ENCODE results near the gene MOSMO. TPM values are rescaled to one million over a fixed set of nuclear protein-coding genes. Genes with fewer than 3 reads are reported as not detected.

Gene MOSMO
- total RNA-seq, 1 experiment from 2014 or later = 27.6 TPM

- no peaks in the 10 kb centered on the region for H3K27me3 ChIP-seq (ENCODE audit: insufficient read depth, low read length)
- peaks cover 75 to 89% of the 10 kb centered on the region in 2 experiments for H3K36me3 ChIP-seq (ENCODE audit: control insufficient read depth in 1 of 2, insufficient read depth in 2 of 2, low read length in 2 of 2)
- no peaks in the 10 kb centered on the region for H4K20me1 ChIP-seq (ENCODE audit: insufficient read depth)
- no peak for TF ChIP-seq EGR1 (IDR thresholded peaks at IDR 0.05; ENCODE audit: low read depth)
- no peak for TF ChIP-seq TCF7L2 (IDR thresholded peaks at IDR 0.05; ENCODE audit: borderline replicate concordance, extremely low read depth, insufficient read depth, insufficient read length)
- TF ChIP-seq POLR2AphosphoS5 (IDR thresholded peaks at IDR 0.05; ENCODE audit: low read depth, low read length) = no peak
- no peak for TF ChIP-seq FOSL1 (IDR thresholded peaks at IDR 0.05; ENCODE audit: low read depth)
- TF ChIP-seq EZH2 (IDR thresholded peaks at IDR 0.05) = no peak
- no peak for TF ChIP-seq CEBPB (IDR thresholded peaks at IDR 0.05; ENCODE audit: low read depth)
- TF ChIP-seq SIN3A (IDR thresholded peaks at IDR 0.05; ENCODE audit: low read depth) = no peak
- no peak for TF ChIP-seq MAX (IDR thresholded peaks at IDR 0.05)
- no peak for TF ChIP-seq ATF3 (IDR thresholded peaks at IDR 0.05)
- TF ChIP-seq JUND (IDR thresholded peaks at IDR 0.05) = no peak
- ATAC-seq = no peak
- no peak overlapping the region for H3K4me3 ChIP-seq (replicated peaks in 1 of 2; ENCODE audit: low read depth in 1 of 2, low read length in 2 of 2)
- peaks cover 11% of the 10 kb centered on the region for H3K79me2 ChIP-seq (ENCODE audit: insufficient read depth, low read length)
- no TSS peak for BruUV-seq (replicated peaks)
- H3K9me2 ChIP-seq (ENCODE audit: insufficient read depth) = no peaks in the 10 kb centered on the region
- ChIA-PET POLR2A (no interaction called here), RAD21 (ENCODE audit: low non-redundant PET in 1 of 2, low total read pairs in 2 of 2, uncharacterized antibody in 2 of 2, unreplicated experiment in 2 of 2) (no interaction called here), CTCF (no interaction called here)
- H3K9ac ChIP-seq (ENCODE audit: low read length) = no peak overlapping the region
- H2AFZ ChIP-seq (ENCODE audit: low read depth, low read length, poor library complexity, severe bottlenecking) = no peak overlapping the region
- no peak overlapping the region for H3K27ac ChIP-seq (ENCODE audit: low read depth, low read length)
- H3K9me3 ChIP-seq (ENCODE audit: control insufficient read depth in 1 of 2, insufficient read depth in 1 of 2, low read depth in 1 of 2, low read length in 2 of 2) = no peaks in the 10 kb centered on the region
- no peak for DNase-seq (ENCODE audit: low read depth, low spot score)
- no peak overlapping the region for H3K4me2 ChIP-seq (ENCODE audit: low read length)
- H3K4me1 ChIP-seq (ENCODE audit: control insufficient read depth in 1 of 2, insufficient read depth in 2 of 2, low read length in 2 of 2) = no peaks in the 10 kb centered on the region
- intact Hi-C loops (cut with micrococcal nuclease) = no loop called here
These were observed 45.4 kb upstream of the MOSMO start for GRCh38 chr16:21962475-21962874.

- no peak overlapping the region for H3K27ac ChIP-seq (ENCODE audit: low read depth, low read length)
- H4K20me1 ChIP-seq (ENCODE audit: insufficient read depth) = no peaks in the 10 kb centered on the region
- TF ChIP-seq MAX (IDR thresholded peaks at IDR 0.05) = no peak
- no peaks in the 10 kb centered on the region for H3K27me3 ChIP-seq (ENCODE audit: insufficient read depth, low read length)
- no peak overlapping the region for H3K4me2 ChIP-seq (ENCODE audit: low read length)
- H3K9me2 ChIP-seq (ENCODE audit: insufficient read depth) = no peaks in the 10 kb centered on the region
- no peak for DNase-seq (ENCODE audit: low read depth, low spot score)
- POLR2A ChIA-PET = no interaction called here
- no peak overlapping the region for H3K9ac ChIP-seq (ENCODE audit: low read length)
- H3K4me1 ChIP-seq (ENCODE audit: control insufficient read depth in 1 of 2, insufficient read depth in 2 of 2, low read length in 2 of 2) = no peaks in the 10 kb centered on the region
- no peak overlapping the region for H2AFZ ChIP-seq (ENCODE audit: low read depth, low read length, poor library complexity, severe bottlenecking)
- no peak for ATAC-seq
- H3K9me3 ChIP-seq (ENCODE audit: control insufficient read depth in 1 of 2, insufficient read depth in 1 of 2, low read depth in 1 of 2, low read length in 2 of 2) = no peaks in the 10 kb centered on the region
- no peak overlapping the region for H3K4me3 ChIP-seq (replicated peaks in 1 of 2; ENCODE audit: low read depth in 1 of 2, low read length in 2 of 2)
- RAD21 ChIA-PET (ENCODE audit: low non-redundant PET in 1 of 2, low total read pairs in 2 of 2, uncharacterized antibody in 2 of 2, unreplicated experiment in 2 of 2) = no interaction called here
- peaks cover 4% of the 10 kb centered on the region; the same call in 1 of the 2 replicates for H3K79me2 ChIP-seq (ENCODE audit: insufficient read depth, low read length)
- intact Hi-C loops (cut with micrococcal nuclease) = no loop called here
- peaks cover 74 to 88% of the 10 kb centered on the region in 2 experiments for H3K36me3 ChIP-seq (ENCODE audit: control insufficient read depth in 1 of 2, insufficient read depth in 2 of 2, low read length in 2 of 2)
- CTCF ChIA-PET = no interaction called here
- no TSS peak for BruUV-seq (replicated peaks)
These were observed 44.0 kb upstream of the MOSMO start for GRCh38 chr16:21963887-21964286.
